GM18502 (cell line): ENCODE measurements around the gene NCKAP5.

ENCODE experiments used
- ATAC-seq: cut with Tn5 transposase; IDR thresholded peaks from one replicate; pipeline ENCODE4 v1.9.1; 2021; ENCODE audit warnings: mild to moderate bottlenecking; ENCODE audit not compliant: unreplicated experiment, poor library complexity

The NCKAP5 gene

DNA sequence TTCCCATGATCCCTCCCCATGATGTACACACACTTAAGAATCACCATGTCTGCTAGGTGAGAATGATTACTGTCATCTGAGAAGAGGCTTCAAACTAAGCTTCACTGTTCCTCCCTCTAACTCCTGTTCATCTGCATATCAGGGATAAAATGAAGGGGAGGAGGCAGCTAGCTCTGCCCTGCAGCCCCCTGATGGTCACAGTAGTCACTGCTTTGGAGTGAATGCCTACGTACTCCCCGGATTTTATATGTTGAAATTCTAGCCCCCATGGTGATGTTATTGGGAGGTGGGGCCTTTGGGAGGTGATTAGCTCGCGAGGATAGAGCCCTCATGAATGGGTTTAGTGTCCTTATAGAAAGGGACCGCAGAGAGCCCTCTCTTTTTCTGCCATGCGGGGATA lies 156.4 kb downstream of the NCKAP5 start:
- ATAC-seq = no peak

DNA sequence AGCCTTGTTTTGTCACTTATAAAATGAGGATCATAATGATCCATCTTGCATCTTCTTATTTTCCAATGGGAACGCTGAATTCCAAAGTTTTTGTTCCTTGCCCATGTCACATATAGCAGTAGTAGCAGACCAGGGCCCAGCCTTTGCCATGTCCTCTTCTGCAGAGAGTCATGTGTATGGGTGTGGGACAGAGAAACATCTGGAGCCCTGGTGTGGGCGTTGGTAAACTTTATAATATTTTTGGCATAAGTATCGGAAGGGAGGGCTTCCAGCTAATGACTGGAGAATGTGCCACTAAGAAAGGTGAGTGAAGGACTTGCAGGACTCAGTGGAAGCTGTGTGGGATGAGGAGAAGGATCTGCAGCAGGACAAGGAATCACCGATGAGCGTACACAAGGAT lies 157.2 kb downstream of the NCKAP5 start:
- no peak for ATAC-seq

DNA sequence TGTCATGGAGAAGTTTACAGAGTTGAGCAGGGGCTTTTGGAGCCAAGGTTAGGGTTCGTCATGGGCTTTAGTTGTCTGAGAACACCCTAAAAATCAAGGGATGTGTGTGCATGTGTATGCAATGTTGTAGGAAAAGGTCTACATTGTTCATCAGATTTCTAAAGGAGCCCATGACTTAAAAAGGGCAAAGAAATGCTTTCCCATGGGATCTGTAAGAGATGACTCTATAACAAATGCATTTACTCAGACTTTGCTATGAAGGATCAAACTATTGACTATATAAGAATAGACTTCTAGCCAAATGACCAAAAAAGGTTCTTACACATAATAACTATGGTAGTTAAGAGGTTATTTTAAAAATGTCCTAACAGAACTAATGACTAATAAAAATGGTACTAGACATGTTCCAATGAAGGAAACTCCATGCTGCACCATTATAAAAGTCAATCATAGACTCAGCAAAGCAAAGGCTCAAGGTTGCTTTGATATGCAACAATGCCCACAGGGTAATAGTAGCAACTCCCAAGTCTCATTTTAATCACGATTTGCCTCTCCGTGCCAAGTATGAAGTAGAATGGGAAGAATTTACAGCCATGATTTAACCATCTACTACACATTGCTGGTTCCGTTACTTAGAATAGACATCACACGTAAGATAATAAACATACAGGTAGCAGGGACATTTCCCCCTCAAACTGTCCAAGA lies 158.5 kb downstream of the NCKAP5 start:
- ATAC-seq = no peak

DNA sequence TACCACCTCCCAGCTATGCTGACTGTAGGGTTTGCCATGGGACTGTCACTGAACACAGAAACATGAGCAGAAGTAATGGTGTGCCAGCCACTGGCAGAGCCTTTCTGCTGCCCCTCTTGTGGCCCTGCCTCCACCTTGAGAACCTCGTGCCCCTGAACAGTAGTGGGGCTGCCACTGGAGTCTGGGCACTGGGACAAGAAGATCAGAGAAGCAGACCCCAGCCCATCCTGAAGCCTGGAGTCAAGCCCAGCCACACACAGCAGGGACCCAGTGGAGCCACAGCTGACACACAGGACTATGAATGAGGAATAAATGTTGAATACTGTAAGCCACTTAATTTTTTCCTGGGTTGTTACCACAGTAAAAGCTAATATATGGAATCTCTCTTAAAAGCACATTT lies 159.6 kb downstream of the NCKAP5 start:
- no peak for ATAC-seq

DNA sequence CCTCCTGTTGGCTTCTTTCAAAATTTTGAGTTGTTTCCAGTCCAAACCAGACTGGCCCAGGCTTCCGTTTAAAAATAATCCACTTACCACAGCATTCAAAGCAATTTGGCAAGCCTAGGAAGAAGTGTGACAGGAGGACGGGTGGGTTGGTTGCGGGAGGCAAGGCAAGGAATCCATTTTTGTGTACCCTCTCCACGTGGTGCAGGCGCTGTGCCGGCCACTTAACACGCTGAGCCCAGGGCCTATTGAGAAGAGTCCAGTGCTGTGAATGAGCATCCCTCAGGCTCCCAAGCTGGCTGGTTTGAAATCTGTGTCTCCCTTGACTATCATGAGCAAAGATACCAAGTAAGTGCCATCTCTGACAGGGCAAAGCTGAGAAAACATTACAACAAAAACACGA lies 160.9 kb downstream of the NCKAP5 start:
- no peak for ATAC-seq

DNA sequence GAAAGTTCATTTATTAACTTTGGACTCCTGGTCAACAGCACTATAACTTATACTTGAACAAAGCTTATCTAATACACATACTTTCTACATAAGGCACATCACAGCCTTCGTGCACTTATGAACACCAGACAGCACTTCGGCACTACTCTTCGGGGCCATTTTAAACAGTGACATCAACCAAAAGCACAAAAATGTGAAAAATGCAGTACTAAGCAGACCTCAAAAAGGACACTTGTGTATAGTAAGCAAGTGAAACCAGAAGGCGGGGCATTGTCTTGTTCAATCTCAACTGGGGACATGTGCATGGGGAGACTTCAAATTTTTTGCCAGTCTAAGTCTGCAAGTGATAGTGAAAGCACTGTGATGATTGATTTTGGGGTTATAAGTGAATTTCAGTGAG lies 163.0 kb downstream of the NCKAP5 start:
- ATAC-seq = no peak

DNA sequence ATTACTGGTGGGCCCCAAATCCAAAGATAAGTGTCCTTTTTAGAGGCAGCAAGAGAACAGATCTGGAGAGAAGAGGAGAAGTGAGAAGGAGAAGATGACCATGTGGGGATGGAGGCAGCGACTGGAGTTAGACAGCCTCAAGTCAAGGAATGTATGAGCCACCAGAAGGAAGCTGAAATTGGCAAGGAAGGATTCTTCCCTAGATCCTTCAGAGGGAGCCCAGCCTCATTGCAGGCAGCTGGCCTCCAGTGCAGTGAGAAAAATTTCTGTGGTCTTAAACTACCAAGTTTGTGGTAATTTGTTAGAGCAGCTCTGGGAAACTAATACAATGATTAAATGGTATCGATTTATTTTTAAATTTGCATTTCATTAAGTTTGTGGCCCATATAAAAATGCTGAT lies 167.9 kb downstream of the NCKAP5 start:
- no peak for ATAC-seq

DNA sequence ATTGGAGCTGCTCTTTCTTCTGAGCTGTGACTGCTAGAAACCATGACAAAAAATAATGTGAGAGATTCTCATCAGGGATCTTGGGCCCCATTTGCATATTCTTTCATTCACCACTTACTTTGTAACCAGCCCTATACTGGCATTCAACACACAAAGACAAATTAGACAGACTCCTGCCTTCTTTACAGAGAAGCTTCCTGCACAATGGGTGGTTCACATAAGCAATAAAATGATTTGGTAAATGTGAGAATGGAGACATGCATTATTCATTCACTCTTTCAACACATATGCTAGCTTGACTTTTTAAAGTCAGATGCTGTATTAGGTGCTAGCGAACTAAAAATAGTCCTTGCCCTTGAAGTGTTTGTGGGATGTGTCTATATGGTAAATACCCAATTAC lies 174.4 kb downstream of the NCKAP5 start:
- ATAC-seq = no peak

DNA sequence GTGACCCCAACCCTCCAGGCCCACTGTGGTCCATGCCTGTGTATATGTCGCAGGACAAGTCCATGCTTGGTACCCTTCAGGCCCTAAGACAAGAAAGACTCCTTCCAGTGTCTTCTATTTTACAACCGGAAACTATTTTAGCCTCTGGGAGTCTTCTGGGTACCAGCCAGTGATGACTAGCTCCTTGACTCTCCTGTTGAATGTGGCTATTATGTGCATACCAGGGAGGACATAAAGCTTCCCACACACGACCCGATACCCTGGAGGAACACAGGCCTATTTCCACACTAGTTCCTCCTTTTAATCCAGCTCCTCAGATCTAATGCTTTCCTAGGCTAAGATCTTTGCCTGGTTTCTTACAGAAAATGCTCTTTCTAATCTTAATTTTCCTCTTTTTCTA lies 178.1 kb downstream of the NCKAP5 start:
- no peak for ATAC-seq

DNA sequence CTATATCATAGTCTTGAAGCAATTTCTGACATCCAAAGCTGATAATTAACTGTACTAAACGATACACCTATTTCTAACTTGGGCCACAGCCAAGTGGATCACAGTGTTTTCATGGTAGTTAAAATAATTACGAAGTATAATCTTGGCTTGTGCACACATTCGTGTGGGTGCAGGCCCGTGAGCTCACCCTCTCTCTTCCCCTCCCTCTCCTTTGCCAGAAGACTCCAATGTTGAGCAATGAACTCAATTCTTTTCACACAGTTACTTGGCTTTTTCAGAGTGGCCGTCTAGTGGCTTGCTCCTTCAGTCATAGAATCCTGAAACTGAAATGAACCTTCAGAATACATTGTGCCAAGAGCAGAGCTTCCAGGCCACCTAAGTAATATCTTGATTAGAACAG lies 178.7 kb downstream of the NCKAP5 start:
- ATAC-seq = no peak

DNA sequence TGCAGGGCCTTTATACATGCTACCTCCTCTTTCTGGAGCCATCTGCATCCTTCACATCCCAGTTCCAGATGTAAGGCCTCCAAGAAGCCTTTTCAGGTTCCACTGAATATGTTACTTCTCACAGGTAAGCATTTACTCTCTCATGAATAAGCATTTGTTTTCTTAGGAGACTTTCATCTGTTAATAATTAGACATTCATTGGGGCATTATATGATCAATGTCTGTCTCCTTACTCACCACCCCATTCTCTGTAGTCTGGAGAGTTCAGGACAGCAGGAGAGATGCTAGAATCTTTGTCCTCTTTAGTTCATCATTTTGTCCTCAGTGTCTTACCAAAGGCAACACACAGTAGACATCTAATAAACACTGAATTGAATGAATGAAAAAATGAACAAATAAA lies 185.7 kb downstream of the NCKAP5 start:
- ATAC-seq = no peak

DNA sequence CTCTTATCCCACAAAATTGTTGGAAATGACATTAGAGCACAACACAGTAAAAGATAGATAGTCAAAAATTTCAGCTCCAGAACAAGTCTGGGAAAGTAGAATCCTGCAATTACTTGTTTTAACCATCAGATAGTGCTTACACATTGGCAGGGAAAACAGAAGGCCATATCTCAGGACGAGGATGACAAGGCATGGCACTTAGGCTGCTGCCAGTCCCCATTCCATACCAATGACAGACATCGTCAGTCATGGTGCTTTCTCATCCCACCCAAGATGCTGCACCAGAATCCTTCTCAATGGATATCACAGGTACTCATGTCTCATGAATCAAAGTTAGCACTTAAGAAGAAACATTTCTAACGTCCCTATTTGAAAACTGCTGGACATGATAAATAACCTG lies 187.3 kb downstream of the NCKAP5 start:
- ATAC-seq = no peak

DNA sequence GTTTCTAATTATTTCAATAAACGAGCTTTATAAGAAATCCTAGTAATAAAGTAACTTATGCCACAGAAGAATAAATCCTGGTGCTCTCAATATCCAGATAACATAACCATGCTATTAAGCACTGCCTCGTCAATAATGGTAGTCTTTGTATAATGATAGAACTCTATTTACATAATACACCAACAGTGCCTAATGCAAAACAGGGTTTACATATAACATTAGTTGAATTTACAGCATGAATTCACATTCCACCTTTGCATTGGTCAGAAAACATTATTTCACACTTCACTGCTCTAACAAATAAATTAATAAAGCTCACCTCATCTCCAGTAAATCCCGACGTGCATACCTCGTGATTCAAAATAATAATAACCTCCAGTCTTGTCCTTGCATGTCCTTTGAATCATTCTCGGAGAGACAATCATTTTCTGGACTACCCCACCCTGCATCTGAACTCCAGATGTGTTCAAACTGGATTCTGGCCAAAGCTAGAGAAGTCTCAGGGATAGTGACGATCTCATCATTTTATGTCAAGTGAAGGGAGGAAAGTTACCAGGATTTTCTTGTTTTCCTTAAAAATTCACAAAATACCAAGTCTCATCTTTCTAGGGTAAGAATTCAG lies 189.2 kb downstream of the NCKAP5 start:
- no peak for ATAC-seq

DNA sequence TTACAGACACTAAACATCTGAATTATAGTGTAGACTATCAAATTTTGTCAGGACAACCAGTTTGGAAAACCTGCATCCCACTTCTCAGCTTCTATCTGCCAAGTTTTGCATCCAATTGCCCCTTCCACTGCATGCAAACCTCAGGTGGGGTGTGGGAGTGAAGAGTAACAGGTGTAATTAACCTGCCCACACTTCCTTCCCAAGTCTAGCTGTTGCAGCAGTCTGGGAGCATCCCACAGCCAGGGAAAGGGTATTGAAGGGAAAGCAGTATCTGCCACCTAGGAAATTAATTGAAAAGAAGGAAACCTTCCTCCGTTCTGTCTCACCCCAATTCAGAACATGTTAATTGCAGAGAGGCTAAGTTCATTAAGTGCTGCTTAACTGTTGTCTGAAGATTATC lies 189.9 kb downstream of the NCKAP5 start:
- no peak for ATAC-seq

DNA sequence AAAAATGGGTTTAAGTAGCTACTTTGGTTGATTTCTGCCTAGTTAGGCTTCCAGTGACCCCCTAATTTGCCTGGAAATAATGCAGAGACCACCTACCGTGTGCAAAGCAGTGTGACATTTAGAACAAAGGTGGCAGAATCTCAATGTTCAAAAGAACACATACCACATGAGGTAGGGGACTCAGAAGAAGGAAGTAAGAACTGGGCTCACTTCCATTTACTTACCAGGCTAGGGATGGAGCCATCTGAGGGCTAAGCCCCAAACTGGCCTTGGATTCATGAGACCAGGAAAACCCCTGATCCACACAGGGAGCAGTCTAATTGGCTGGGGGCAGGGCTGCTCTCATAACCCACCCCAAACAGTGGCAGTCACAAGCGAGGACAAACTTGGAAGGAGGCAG lies 190.7 kb downstream of the NCKAP5 start:
- ATAC-seq = no peak

DNA sequence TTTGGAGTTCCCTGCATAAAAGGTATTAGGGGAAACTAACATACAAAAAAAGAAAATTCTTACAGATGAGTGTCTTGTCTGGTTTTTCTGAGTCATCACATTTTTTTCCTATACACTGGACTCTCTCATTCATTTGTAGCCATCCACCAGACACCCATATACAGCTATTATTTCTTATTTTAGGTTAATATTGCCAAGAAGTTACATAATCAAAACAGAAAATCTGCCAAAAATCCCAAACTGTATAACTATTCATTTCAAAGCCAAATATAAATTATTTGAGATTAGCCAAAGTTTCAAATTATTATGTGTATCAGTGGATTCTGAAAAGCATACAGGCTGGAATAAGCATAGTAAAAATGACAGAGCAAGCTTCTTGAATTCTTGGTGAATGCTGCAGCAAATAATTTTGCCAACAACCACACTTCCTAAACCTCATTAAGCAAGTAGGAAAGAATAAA lies 191.2 kb downstream of the NCKAP5 start:
- ATAC-seq = no peak

DNA sequence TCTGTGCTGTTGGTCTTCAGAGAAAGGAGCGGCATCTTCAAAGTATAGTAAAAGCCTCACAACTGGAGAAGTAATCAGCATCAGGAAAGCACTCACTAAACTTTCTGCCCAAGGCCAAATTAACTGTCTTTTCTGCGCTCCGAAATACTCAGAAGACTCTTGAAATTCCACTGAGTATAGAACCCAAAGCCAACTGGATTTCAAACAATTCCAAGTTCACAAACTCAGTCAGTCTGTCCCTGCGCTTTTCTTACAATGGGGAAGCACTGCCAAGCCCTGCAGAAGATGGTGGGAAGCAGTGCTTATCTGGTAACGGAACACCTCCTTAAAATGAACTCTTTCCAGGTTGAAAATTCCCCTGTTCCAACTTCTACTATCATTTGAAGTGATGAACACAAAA lies 193.5 kb downstream of the NCKAP5 start:
- ATAC-seq = no peak

DNA sequence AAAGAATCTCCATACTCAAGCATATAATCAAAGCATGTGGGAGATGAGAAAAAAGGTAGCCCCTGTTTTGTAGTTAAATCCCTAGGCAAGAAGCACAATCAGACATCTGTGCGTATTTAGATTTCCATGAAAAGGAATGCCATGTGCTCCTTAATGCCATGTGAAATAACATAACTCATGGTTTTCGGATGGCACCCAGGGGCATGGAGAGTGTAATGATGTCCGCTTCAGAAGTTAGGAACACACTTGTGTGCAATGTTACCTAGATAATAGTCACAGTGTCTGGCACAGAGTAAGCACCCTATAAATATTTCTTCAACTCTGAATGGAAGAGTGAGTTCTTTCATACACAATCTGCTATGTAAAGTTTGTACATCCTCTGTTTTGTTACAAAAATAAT lies 197.0 kb downstream of the NCKAP5 start:
- ATAC-seq = no peak

DNA sequence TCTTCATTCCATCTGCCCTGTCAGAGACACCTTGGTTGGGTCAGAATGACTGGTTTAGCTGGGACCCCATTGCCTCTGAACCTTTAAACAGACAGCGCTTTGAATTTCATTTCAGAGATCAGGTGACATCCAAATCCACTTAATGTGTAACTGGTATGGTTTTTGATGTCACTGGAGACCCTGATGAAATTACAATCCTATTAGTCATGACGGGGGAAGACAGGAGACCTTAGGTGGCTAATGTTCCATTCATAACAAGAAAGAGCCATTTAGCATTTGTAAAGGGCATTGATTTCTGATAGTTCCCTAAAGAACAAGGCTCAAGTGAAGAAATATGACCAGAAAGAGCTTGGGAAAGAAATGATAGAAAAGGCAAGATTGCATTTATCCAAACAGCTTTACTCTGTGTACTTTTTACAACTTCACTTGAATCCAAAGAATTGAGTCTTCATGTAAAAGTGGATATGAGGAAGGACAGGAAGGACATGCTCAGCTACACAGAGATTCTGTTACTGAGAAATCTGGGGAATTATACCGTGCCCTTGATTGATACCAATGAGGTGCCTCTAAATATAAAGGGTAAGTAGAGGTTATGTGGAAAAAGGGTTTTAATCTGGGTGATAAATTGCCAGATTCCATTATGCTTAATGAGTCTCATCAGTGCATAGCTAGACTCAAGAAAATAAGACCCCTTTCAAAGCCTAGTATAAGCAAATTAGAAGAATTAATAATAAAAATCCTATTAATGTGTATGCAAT lies 198.2 kb downstream of the NCKAP5 start:
- no peak for ATAC-seq

DNA sequence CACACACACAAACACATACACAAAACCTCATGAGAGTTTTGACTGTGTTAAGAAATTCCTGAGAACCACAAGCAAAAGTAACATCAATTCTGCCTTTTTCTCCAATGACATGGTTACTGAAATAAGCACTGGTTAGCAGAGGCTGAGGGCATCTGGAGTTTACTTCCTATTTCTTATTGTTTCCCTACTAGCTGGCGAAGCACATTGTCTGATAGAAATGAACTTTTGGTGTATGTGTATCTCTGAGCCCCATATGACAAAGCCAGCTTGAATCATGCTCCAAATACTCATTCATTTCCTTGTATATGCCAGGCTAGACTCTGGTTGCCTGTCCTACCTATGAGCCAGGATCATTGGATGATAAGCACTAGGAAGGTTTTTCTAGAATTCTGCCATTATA lies 203.1 kb downstream of the NCKAP5 start:
- no peak for ATAC-seq

DNA sequence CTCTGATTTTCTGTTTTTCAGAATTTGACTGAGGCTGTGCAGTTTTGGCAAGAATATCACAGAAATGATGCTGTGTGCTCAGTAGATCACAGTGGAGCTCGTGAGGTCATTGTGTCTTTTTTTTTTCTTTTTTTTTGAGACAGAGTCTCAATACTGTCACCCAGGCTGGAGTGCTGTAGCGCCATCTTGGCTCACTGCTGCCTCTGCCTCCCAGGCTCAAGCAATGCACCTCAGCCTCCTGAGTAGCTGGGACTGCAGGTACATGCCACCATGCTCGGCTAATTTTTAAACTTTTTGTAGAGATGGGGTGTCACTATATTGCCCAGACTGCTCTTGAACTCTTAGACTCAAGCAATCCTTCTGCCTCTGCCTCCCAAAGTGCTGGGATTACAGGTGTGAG lies 203.6 kb downstream of the NCKAP5 start:
- no peak for ATAC-seq

DNA sequence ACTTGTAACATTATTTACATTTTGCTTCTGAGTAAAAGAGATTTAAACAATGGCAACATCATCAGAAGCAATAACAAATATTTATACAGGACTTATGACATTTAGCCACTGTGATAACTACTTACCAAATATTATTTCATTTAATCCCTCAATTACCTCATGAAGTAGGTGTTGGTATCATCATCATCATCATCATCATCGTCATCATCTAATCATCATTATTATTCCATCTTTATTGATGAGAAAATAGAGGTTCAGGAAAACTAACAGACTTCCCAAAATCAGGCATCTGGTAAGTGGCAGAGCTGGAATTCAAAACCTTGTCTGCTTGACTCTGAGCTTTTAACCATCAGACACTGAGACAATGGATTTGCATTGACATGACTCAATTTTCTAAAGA lies 204.4 kb downstream of the NCKAP5 start:
- no peak for ATAC-seq
